Sigmoid colon (tissue), 7 donors: ENCODE results near the gene CD55. TPM values are rescaled to one million over a fixed set of nuclear protein-coding genes. Genes with fewer than 3 reads are reported as not detected.

Experiments
- DNase-seq: peaks from one replicate; pipeline ENCODE4 v3.0.0-alpha.2; 2019
- H3K27ac ChIP-seq, 4 donors: fragments of 200-600 bp; sonication (generic); one replicate each; pipeline ENCODE4 v1.5.1; 2016 to 2019; ENCODE audit warnings: mild to moderate bottlenecking in 1 of 4
- H3K27me3 ChIP-seq, 3 donors: fragments of 200-600 bp; sonication (generic); one replicate each; pipeline ENCODE4 v1.5.1; 2019; ENCODE audit warnings: mild to moderate bottlenecking in 1 of 3
- H3K36me3 ChIP-seq, 4 donors: fragments of 200-600 bp; sonication (generic); one replicate each; pipeline ENCODE4 v1.5.1; 2016 to 2019
- H3K4me1 ChIP-seq, 4 donors: fragments of 200-600 bp; sonication (generic); one replicate each; pipeline ENCODE4 v1.5.1; 2017 to 2019
- H3K4me3 ChIP-seq, 4 donors: fragments of 200-600 bp; sonication (generic); one replicate each; pipeline ENCODE4 v1.5.1; 2017 to 2019; ENCODE audit warnings: mild to moderate bottlenecking in 2 of 4, moderate library complexity in 1 of 4
- H3K9me3 ChIP-seq, 4 donors: fragments of 200-600 bp in 3 of 4; sonication (generic) in 3 of 4; one replicate each; pipeline versions ENCODE4 v1.5.1 to v1.6.1; 2013 to 2019
- CTCF ChIP-seq, 4 experiments: fragments of 450-650 bp in 3 of 4; fragments of 200-600 bp in 1 of 4; IDR thresholded peaks; one replicate each; pipeline ENCODE4 v1.5.1; 2016 to 2019; ENCODE audit warnings: antibody characterized with exemption in 4 of 4, mild to moderate bottlenecking in 3 of 4, moderate library complexity in 2 of 4
- EP300 ChIP-seq, 4 donors: sonication (generic); formaldehyde crosslinking; IDR thresholded peaks; one replicate each; pipeline ENCODE4 v1.6.1; 2017; ENCODE audit warnings: antibody characterized with exemption in 4 of 4
- POLR2A ChIP-seq, 2 donors: fragments of 450-650 bp; IDR thresholded peaks; one replicate each; pipeline ENCODE4 v1.6.1; 2016; ENCODE audit warnings: antibody characterized with exemption in 2 of 2, mild to moderate bottlenecking in 2 of 2, moderate library complexity in 2 of 2
- POLR2AphosphoS5 ChIP-seq, 4 donors: sonication (generic); formaldehyde crosslinking; IDR thresholded peaks; one replicate each; pipeline ENCODE4 v1.6.1; 2017; ENCODE audit warnings: antibody characterized with exemption in 4 of 4
- WGBS, 2 donors: extraction: QIAGEN DNeasy Blood & Tissue Kit; methylation state at CpG; one replicate each; pipeline ENCODE4 v1.1.7; 2013; 5-methylcytosine and 5-hydroxymethylcytosine counted together
- intact Hi-C: fragments of 100-400 bp; cut with DNase I; formaldehyde crosslinking; loops from one replicate; pipeline ENCODE4 v1.15.1; 2023
- polyA plus RNA-seq, 3 donors: library from polyadenylated mRNA; stranded (reverse); fragments of 200-250 nt; gene quantifications; one replicate each; pipeline ENCODE4 v1.2.3, GENCODE V29; 2013
- total RNA-seq, 4 donors: library from RNA; depleted of rRNA; stranded (reverse); fragments of >200 nt; gene quantifications; one replicate each; pipeline ENCODE4 v1.1.0, GENCODE V29; 2016
- donor health status: healthy with polysubstance abuse.
- donor health status: Bipolar disorder and iron deficiency.
- donor health status: healthy.

The CD55 gene, protein sequence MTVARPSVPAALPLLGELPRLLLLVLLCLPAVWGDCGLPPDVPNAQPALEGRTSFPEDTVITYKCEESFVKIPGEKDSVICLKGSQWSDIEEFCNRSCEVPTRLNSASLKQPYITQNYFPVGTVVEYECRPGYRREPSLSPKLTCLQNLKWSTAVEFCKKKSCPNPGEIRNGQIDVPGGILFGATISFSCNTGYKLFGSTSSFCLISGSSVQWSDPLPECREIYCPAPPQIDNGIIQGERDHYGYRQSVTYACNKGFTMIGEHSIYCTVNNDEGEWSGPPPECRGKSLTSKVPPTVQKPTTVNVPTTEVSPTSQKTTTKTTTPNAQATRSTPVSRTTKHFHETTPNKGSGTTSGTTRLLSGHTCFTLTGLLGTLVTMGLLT
- 10 to 100 TPM; 25.3 to 48.9 (median 42.3) TPM for total RNA-seq
- polyA plus RNA-seq: 10 to 100 TPM; 10.8 to 56.1 (median 17.3) TPM

DNA sequence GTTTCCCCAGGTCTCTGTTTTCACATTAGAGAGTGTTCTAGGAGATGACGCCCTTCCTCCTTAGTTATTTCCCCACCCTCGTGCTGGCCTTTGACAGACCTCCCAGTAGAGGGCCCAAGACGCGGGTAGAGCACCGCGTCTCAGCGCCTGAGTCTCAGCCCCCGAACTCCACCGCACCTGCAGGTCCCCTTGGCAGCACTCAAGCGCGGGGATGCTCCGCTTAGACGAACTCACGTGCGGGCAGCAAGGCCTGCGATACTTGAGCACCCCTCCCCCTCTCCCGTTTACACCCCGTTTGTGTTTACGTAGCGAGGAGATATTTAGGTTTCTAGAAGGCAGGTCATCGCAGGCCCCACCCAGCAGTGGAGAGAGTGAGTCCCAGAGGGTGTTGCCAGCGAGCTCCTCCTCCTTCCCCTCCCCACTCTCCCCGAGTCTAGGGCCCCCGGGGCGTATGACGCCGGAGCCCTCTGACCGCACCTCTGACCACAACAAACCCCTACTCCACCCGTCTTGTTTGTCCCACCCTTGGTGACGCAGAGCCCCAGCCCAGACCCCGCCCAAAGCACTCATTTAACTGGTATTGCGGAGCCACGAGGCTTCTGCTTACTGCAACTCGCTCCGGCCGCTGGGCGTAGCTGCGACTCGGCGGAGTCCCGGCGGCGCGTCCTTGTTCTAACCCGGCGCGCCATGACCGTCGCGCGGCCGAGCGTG is at the start of gene CD55:
CD55 (plus strand) TSS at position 600 of the 711 bp plus-strand sequence; CDS start at position 688, 88 bp downstream.
- Histone ChIP-seq H3K36me3 (peaks cover 0 to 21% (median 7%) of the 10 kb centered on the region in 4 donors), H3K27ac (peak within 1 kb of the TSS; percentile 87 to 91 (median 88)), H3K4me1 (peaks cover 0 to 17% (median 11%) of the 10 kb centered on the region in 4 donors), H3K9me3 (no peaks in the 10 kb centered on the region), H3K27me3 (no peaks in the 10 kb centered on the region), H3K4me3 (peak within 1 kb of the TSS; percentile 64 to 98 (median 80))
- WGBS, 2 donors: 0 to 1% methylated on average over 53 of the region's 53 CpGs
- intact Hi-C loops: loop anchor here (2.0 kb wide), 1 partner anchor 268 kb away; the partner anchor contains the start of gene PFKFB2
- DNase-seq: peak; percentile 98
- peak in 3 of 4 donors; percentile 14 to 43 (median 23) for TF ChIP-seq EP300 (IDR thresholded peaks at IDR 0.05)
- peak in 1 of 4 experiments; percentile 11 for TF ChIP-seq CTCF (IDR thresholded peaks at IDR 0.05)
- peak; percentile 82 to 93 (median 92) for TF ChIP-seq POLR2AphosphoS5 (IDR thresholded peaks at IDR 0.05)
- peak; percentile 38 to 76 for TF ChIP-seq POLR2A (IDR thresholded peaks at IDR 0.05)

DNA sequence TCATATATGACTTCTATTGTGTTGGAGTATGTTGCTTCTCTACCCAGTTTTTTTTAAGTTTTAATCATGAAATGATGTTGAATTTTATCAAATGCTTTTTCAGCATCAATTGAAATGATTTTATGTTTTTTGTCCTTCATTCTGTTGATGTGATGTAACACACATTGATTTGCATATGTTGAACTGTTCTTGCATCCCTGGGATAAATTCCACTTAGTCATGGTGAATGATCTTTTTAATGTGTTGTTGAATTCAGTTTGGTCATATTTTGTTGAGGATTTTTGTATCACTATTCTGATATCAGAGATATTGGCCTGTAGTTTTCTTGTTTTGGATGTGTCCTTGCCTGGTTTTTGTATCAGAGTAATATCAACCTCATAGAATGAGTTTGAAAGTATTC is 46.6 kb upstream of the CD55 start:
- Histone ChIP-seq H3K27ac (no peak overlapping the region), H3K27me3 (no peaks in the 10 kb centered on the region), H3K36me3 (no peaks in the 10 kb centered on the region), H3K9me3 (no peaks in the 10 kb centered on the region), H3K4me1 (no peaks in the 10 kb centered on the region), H3K4me3 (no peak overlapping the region)
- intact Hi-C loops: no loop called here
- TF ChIP-seq CTCF (IDR thresholded peaks at IDR 0.05) (no peak), POLR2A (IDR thresholded peaks at IDR 0.05) (no peak), POLR2AphosphoS5 (IDR thresholded peaks at IDR 0.05) (no peak), EP300 (IDR thresholded peaks at IDR 0.05) (no peak)
- no peak for DNase-seq

GRCh38 chr1:207276465-207276864 is 45.0 kb upstream of the CD55 start:
- no peaks in the 10 kb centered on the region for H3K36me3 ChIP-seq
- DNase-seq: no peak
- intact Hi-C loops: no loop called here
- H3K4me1 ChIP-seq: no peaks in the 10 kb centered on the region
- no peak overlapping the region for H3K4me3 ChIP-seq
- H3K9me3 ChIP-seq: no peaks in the 10 kb centered on the region
- WGBS, 2 donors: 97 to 100% methylated on average over 1 of the region's 1 CpG
- H3K27me3 ChIP-seq: no peaks in the 10 kb centered on the region
- no peak overlapping the region for H3K27ac ChIP-seq
- no peak for TF ChIP-seq EP300 (IDR thresholded peaks at IDR 0.05)
- no peak for TF ChIP-seq POLR2AphosphoS5 (IDR thresholded peaks at IDR 0.05)

DNA sequence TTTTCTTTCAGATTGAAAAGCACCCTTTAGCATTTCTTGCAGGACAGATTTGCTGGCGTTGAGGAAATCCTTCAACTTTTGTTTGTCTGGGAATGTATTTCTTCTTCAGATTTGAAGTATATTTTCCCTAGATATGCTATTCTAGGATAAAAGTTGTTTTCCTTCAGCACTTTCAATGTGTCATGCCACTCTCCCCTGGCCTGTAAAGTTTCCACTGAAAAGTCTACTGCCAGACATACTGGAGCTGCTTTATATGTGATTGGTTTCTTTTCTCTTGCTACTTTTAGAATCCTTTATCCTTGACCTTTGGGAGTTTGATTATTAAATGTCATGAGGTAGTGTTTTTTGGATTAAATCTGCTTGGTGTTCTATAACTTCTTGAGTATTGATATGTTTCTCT is 44.2 kb upstream of the CD55 start:
- Histone ChIP-seq H3K36me3 (no peaks in the 10 kb centered on the region), H3K27ac (no peak overlapping the region)
- 74 to 82% methylated on average over 1 of the region's 1 CpG for WGBS, 2 donors

More for the DNA sequence above, 44.2 kb upstream of the CD55 start:
- H3K4me1 ChIP-seq: no peaks in the 10 kb centered on the region
- intact Hi-C loops: no loop called here
- H3K27me3 ChIP-seq: no peaks in the 10 kb centered on the region
- TF ChIP-seq POLR2A (IDR thresholded peaks at IDR 0.05): no peak
- TF ChIP-seq CTCF (IDR thresholded peaks at IDR 0.05): no peak
- H3K9me3 ChIP-seq: no peaks in the 10 kb centered on the region
- H3K4me3 ChIP-seq: no peak overlapping the region
- DNase-seq: no peak
